K562 (cell line): ENCODE measurements around the gene WASF2. TPM values are rescaled to one million over a fixed set of nuclear protein-coding genes. Genes with fewer than 3 reads are reported as not detected.
A peak's percentile ranks its signal among the peaks of the same experiment; 100 is the strongest.

ENCODE experiments used
- CBFA2T2 ChIP-seq: fragments of 450-650 bp; conservative IDR thresholded peaks from 2 replicates; pipeline ENCODE4 v1.6.1; 2017; ENCODE audit warnings: mild to moderate bottlenecking
- FOXJ3 ChIP-seq: sonication (generic); formaldehyde crosslinking; IDR thresholded peaks from 2 replicates; pipeline ENCODE4 v1.4.0; 2020; ENCODE audit warnings: mild to moderate bottlenecking, missing genetic modification reagents
- MAZ ChIP-seq, 2 experiments: fragments of 450-650 bp in 1 of 2; sonication (generic) in 1 of 2; formaldehyde crosslinking; IDR thresholded peaks in 1 of 2; conservative IDR thresholded peaks in 1 of 2; 2 replicates each; pipeline versions ENCODE4 v1.4.0 to v1.5.0; 2020; ENCODE audit warnings: mild to moderate bottlenecking in 1 of 2, missing genetic modification reagents in 1 of 2
- MEIS2 ChIP-seq: fragments of 450-650 bp; IDR thresholded peaks from 2 replicates; pipeline ENCODE4 v1.6.1; 2014; ENCODE audit warnings: mild to moderate bottlenecking; ENCODE audit not compliant: partially characterized antibody
- PHF20 ChIP-seq: fragments of 450-650 bp; IDR thresholded peaks from 2 replicates; pipeline ENCODE4 v1.6.1; 2018; ENCODE audit not compliant: partially characterized antibody
- POLR3A ChIP-seq: IDR thresholded peaks from 2 replicates; pipeline ENCODE4 v1.6.1; 2011; ENCODE audit warnings: borderline replicate concordance, mild to moderate bottlenecking, moderate library complexity; ENCODE audit not compliant: insufficient read length, insufficient read depth; ENCODE audit errors: extremely low read depth
- RBM15 ChIP-seq: fragments of 200-400 bp; formaldehyde crosslinking; IDR thresholded peaks from 2 replicates; pipeline ENCODE4 v1.6.1; 2018; ENCODE audit warnings: mild to moderate bottlenecking, low read length, moderate library complexity; ENCODE audit not compliant: insufficient read depth
- SMARCB1 ChIP-seq: IDR thresholded peaks from 2 replicates; pipeline ENCODE4 v1.6.1; 2011; ENCODE audit warnings: improper control_type of control experiment, low read depth; ENCODE audit not compliant: insufficient read length
- ZNF507 ChIP-seq: conservative IDR thresholded peaks from 2 replicates; pipeline ENCODE4 v1.6.1; 2017; ENCODE audit warnings: missing genetic modification characterization, missing compliant biosample characterization
- ZNF766 ChIP-seq: fragments of 200-800 bp; sonication (Bioruptor generic); conservative IDR thresholded peaks from 2 replicates; pipeline ENCODE4 v1.6.1; 2016; ENCODE audit warnings: missing genetic modification characterization, missing compliant biosample characterization
- ZNF77 ChIP-seq: fragments of 250-450 bp; sonication (Bioruptor Pico); IDR thresholded peaks from 2 replicates; pipeline ENCODE4 v1.5.0; 2020
- ZSCAN32 ChIP-seq: fragments of 450-650 bp; formaldehyde crosslinking; IDR thresholded peaks from 2 replicates; pipeline ENCODE4 v1.4.0; 2020; ENCODE audit warnings: mild to moderate bottlenecking, moderate library complexity
- ZZZ3 ChIP-seq: fragments of 450-650 bp; IDR thresholded peaks from 2 replicates; pipeline ENCODE4 v1.6.1; 2016; ENCODE audit warnings: antibody characterized with exemption, mild to moderate bottlenecking, moderate library complexity
- polyA plus RNA-seq, 8 experiments: library from polyadenylated mRNA; depleted of rRNA in 4 of 8; stranded (reverse) in 5 of 8; unstranded in 3 of 8; fragments of >200 nt; fragmentation: Nextera tagmentation in 2 of 8; fragmentation: Illumina TruSeq in 1 of 8; extraction: Ambion mirVana in 2 of 8; extraction: Trizol in 1 of 8; gene quantifications; 2 replicates each; pipeline versions ENCODE4 v1.2.1 to v1.2.3, GENCODE V29; 2011 to 2014; ENCODE audit warnings: inconsistent platforms in 1 of 8, missing spikeins in 1 of 8
- total RNA-seq, 7 experiments: library from RNA; depleted of rRNA in 6 of 7; stranded (reverse); fragments of >200 nt in 6 of 7; fragmentation: Illumina TruSeq in 2 of 7; extraction: Trizol in 2 of 7; gene quantifications; 2 replicates each; pipeline versions ENCODE4 v1.2.1 to v1.2.3, GENCODE V29; 2011 to 2021; ENCODE audit warnings: low replicate concordance in 1 of 7
- TF ChIP-seq, protein P1 (sequence below): sonication (generic); formaldehyde crosslinking; IDR thresholded peaks from 2 replicates; pipeline ENCODE4 v1.8.0; 2023; ENCODE audit warnings: missing genetic modification reagents, mild to moderate bottlenecking, borderline replicate concordance
- TF ChIP-seq, protein P2 (sequence below): fragments of 250-450 bp; sonication (Bioruptor Pico); IDR thresholded peaks from 2 replicates; pipeline ENCODE4 v1.8.0; 2021; ENCODE audit warnings: moderate library complexity, mild to moderate bottlenecking, inconsistent platforms
- TF ChIP-seq, protein P3 (sequence below): fragments of 450-650 bp; conservative IDR thresholded peaks from 2 replicates; pipeline ENCODE4 v1.6.1; 2016; ENCODE audit warnings: missing genetic modification characterization, low read depth, mild to moderate bottlenecking, missing compliant biosample characterization, moderate library complexity
- TF ChIP-seq, protein P4 (sequence below): sonication (generic); formaldehyde crosslinking; IDR thresholded peaks from 2 replicates; pipeline ENCODE4 v1.9.0; 2022; ENCODE audit warnings: mild to moderate bottlenecking, missing genetic modification reagents
- TF ChIP-seq, protein P5 (sequence below), 2 experiments: fragments of 450-650 bp in 1 of 2; sonication (generic) in 1 of 2; formaldehyde crosslinking in 1 of 2; IDR thresholded peaks in 1 of 2; conservative IDR thresholded peaks in 1 of 2; 2 replicates each; pipeline versions ENCODE4 v1.6.1 to v1.8.1; 2016 to 2023; ENCODE audit warnings: mild to moderate bottlenecking in 2 of 2, moderate library complexity in 2 of 2, inconsistent platforms in 1 of 2, missing genetic modification reagents in 1 of 2

The WASF2 gene
- total and polyA plus RNA-seq, 9 of the 15 experiments (the other 6 are each of a cell fraction or from before 2014, with no cell fraction given), result 8.2 to 163 (median 31.2) TPM

DNA sequence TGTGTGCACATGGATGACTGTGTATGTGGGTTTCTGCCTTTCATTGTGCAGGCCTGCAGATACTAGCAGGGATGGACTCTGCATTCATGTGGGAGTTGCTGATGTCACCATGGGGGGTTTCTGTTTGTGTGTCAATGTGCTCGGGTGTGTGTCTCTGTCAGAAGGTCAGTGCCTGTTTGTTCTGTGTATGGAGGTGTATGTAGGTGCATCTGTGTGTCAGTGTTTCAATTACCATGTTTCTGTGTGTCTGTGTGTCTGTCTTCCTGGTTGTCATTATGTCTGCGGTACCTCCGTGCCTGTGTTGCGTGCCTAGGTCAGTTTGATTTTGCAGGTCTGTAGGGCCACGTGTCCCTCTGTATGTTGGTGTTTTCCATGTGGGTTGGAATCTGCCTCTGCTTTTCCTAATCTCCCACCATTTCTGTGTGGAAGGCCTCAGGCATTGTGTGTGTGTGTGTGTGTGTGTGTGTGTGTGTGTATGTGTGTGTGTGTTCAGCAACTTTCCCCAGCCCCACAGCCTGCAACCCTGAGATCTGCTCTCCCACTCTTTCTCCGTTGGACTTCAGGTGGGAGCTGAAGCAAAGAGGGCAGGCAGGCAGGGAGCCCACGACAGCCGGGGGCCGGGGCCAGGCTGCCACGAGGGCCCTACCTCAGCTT, 36.7 kb upstream of the WASF2 start (continued):
- TF ChIP-seq, protein P1, sequence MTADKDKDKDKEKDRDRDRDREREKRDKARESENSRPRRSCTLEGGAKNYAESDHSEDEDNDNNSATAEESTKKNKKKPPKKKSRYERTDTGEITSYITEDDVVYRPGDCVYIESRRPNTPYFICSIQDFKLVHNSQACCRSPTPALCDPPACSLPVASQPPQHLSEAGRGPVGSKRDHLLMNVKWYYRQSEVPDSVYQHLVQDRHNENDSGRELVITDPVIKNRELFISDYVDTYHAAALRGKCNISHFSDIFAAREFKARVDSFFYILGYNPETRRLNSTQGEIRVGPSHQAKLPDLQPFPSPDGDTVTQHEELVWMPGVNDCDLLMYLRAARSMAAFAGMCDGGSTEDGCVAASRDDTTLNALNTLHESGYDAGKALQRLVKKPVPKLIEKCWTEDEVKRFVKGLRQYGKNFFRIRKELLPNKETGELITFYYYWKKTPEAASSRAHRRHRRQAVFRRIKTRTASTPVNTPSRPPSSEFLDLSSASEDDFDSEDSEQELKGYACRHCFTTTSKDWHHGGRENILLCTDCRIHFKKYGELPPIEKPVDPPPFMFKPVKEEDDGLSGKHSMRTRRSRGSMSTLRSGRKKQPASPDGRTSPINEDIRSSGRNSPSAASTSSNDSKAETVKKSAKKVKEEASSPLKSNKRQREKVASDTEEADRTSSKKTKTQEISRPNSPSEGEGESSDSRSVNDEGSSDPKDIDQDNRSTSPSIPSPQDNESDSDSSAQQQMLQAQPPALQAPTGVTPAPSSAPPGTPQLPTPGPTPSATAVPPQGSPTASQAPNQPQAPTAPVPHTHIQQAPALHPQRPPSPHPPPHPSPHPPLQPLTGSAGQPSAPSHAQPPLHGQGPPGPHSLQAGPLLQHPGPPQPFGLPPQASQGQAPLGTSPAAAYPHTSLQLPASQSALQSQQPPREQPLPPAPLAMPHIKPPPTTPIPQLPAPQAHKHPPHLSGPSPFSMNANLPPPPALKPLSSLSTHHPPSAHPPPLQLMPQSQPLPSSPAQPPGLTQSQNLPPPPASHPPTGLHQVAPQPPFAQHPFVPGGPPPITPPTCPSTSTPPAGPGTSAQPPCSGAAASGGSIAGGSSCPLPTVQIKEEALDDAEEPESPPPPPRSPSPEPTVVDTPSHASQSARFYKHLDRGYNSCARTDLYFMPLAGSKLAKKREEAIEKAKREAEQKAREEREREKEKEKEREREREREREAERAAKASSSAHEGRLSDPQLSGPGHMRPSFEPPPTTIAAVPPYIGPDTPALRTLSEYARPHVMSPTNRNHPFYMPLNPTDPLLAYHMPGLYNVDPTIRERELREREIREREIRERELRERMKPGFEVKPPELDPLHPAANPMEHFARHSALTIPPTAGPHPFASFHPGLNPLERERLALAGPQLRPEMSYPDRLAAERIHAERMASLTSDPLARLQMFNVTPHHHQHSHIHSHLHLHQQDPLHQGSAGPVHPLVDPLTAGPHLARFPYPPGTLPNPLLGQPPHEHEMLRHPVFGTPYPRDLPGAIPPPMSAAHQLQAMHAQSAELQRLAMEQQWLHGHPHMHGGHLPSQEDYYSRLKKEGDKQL (CRISPR knock-in tag), result peak; percentile 91; the same call in 1 of the 2 replicates
- TF ChIP-seq RBM15 (no peak), ZZZ3 (no peak), MAZ (CRISPR knock-in tag; conservative IDR thresholded peaks at IDR 0.05 in 1 of 2, IDR thresholded peaks at IDR 0.05 in 1 of 2) (no peak), FOXJ3 (no peak), ZNF77 (no peak), SMARCB1 (no peak), CBFA2T2 (no peak), MEIS2 (no peak), ZNF766 (CRISPR knock-in tag) (no peak), PHF20 (peak; percentile 2), ZSCAN32 (no peak), ZNF507 (no peak), POLR3A (no peak)
- TF ChIP-seq, protein P2, sequence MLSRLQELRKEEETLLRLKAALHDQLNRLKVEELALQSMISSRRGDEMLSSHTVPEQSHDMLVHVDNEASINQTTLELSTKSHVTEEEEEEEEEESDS (CRISPR knock-in tag), result no peak
- TF ChIP-seq, protein P3, sequence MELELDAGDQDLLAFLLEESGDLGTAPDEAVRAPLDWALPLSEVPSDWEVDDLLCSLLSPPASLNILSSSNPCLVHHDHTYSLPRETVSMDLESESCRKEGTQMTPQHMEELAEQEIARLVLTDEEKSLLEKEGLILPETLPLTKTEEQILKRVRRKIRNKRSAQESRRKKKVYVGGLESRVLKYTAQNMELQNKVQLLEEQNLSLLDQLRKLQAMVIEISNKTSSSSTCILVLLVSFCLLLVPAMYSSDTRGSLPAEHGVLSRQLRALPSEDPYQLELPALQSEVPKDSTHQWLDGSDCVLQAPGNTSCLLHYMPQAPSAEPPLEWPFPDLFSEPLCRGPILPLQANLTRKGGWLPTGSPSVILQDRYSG (tag), result no peak
- TF ChIP-seq, protein P4, sequence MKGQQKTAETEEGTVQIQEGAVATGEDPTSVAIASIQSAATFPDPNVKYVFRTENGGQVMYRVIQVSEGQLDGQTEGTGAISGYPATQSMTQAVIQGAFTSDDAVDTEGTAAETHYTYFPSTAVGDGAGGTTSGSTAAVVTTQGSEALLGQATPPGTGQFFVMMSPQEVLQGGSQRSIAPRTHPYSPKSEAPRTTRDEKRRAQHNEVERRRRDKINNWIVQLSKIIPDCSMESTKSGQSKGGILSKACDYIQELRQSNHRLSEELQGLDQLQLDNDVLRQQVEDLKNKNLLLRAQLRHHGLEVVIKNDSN (CRISPR knock-in tag), result peak; percentile 74
- TF ChIP-seq, protein P5, sequence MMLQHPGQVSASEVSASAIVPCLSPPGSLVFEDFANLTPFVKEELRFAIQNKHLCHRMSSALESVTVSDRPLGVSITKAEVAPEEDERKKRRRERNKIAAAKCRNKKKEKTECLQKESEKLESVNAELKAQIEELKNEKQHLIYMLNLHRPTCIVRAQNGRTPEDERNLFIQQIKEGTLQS (IDR thresholded peaks at IDR 0.05), result peak; percentile 79
- TF ChIP-seq, protein P5 (CRISPR knock-in tag; conservative IDR thresholded peaks at IDR 0.05), result 0 out of 2 replicates have a peak, but pooled peaks have one; percentile 19
